ENCODE data around the gene FCRL6.

The FCRL6 gene

DNA sequence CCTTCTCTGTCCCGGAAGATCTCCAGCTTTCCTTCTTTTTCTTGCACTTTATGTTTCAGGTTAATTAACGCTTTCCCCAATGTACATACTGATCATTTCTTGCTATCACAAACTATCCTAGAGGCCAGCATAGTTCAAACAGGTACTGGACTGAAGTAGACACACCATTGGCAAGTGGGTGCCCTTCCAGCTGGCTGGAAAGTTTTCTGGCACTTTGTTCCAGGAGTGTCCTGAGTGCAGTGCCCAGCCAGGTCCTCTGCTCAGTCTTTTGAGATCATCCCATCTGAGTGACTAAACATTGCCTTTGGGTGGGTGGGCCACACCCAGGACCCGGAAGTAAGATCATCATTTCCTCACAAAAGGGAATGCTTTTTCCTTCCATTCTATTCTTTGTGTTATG is 36.4 kb upstream of the FCRL6 start:
- Histone ChIP-seq H3K9me3 (ENCODE audit: severe bottlenecking) (no peaks in the 10 kb centered on the region), H3K27ac (ENCODE audit: poor library complexity, severe bottlenecking) (no peak overlapping the region), H3K4me3 (ENCODE audit: severe bottlenecking) (no peak overlapping the region), H3K36me3 (ENCODE audit: low read depth) (no peaks in the 10 kb centered on the region), H3K4me1 (ENCODE audit: insufficient read depth, poor library complexity, severe bottlenecking) (no peaks in the 10 kb centered on the region), H3K27me3 (ENCODE audit: insufficient read depth, poor library complexity, severe bottlenecking) (no peaks in the 10 kb centered on the region)
- DNase-seq (ENCODE audit: low spot score) (no peak), ATAC-seq (ENCODE audit: low read depth) (no peak)
- no peak for TF ChIP-seq CTCF (IDR thresholded peaks at IDR 0.05; ENCODE audit: poor library complexity, severe bottlenecking)

- Histone ChIP-seq H3K9me3 (ENCODE audit: severe bottlenecking) (no peaks in the 10 kb centered on the region), H3K36me3 (ENCODE audit: low read depth) (no peaks in the 10 kb centered on the region), H3K27me3 (ENCODE audit: insufficient read depth, poor library complexity, severe bottlenecking) (no peaks in the 10 kb centered on the region), H3K27ac (ENCODE audit: poor library complexity, severe bottlenecking) (no peak overlapping the region), H3K4me3 (ENCODE audit: severe bottlenecking) (no peak overlapping the region), H3K4me1 (ENCODE audit: insufficient read depth, poor library complexity, severe bottlenecking) (no peaks in the 10 kb centered on the region)
- DNase-seq (ENCODE audit: low spot score) (no peak), ATAC-seq (ENCODE audit: low read depth) (no peak)
- TF ChIP-seq CTCF (IDR thresholded peaks at IDR 0.05; ENCODE audit: poor library complexity, severe bottlenecking), result no peak
These were observed 30.8 kb upstream of the FCRL6 start for GRCh38 chr1:159771127-159771895.

DNA sequence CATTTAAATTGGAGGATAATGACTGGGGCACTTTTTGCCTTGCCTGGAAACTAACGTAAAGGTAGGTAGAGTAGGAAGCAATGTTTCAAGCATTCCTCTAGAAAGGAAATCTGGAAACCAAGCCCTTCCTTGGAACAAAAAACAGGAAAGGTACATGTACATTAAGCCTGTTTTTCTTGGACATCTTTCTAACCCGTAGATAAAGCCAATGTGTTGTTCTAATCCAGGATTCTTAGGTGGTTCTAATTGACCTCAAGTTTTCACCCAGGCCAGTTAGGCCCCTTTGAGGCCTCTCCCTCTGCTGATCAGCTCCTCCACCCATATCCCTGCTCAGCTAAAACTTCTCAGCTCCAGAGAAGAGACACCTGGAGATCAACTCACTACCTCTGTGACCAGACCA is 27.7 kb upstream of the FCRL6 start:
- Histone ChIP-seq H3K27me3 (ENCODE audit: insufficient read depth, poor library complexity, severe bottlenecking) (no peaks in the 10 kb centered on the region), H3K4me1 (ENCODE audit: insufficient read depth, poor library complexity, severe bottlenecking) (peaks cover 7% of the 10 kb centered on the region)

GRCh38 chr1:159775716-159776115 is 26.4 kb upstream of the FCRL6 start:
- DNase-seq (ENCODE audit: low spot score) (no peak), ATAC-seq (ENCODE audit: low read depth) (no peak)
- Histone ChIP-seq H3K9me3 (ENCODE audit: severe bottlenecking) (no peaks in the 10 kb centered on the region), H3K4me1 (ENCODE audit: insufficient read depth, poor library complexity, severe bottlenecking) (peaks cover 16% of the 10 kb centered on the region), H3K27ac (ENCODE audit: poor library complexity, severe bottlenecking) (no peak overlapping the region), H3K36me3 (ENCODE audit: low read depth) (no peaks in the 10 kb centered on the region), H3K27me3 (ENCODE audit: insufficient read depth, poor library complexity, severe bottlenecking) (no peaks in the 10 kb centered on the region), H3K4me3 (ENCODE audit: severe bottlenecking) (no peak overlapping the region)
- peak; percentile 66 for TF ChIP-seq CTCF (IDR thresholded peaks at IDR 0.05; ENCODE audit: poor library complexity, severe bottlenecking)

More for the DNA sequence above, 27.7 kb upstream of the FCRL6 start:
- Histone ChIP-seq H3K27ac (ENCODE audit: poor library complexity, severe bottlenecking) (no peak overlapping the region), H3K9me3 (ENCODE audit: severe bottlenecking) (no peaks in the 10 kb centered on the region), H3K4me3 (ENCODE audit: severe bottlenecking) (no peak overlapping the region), H3K36me3 (ENCODE audit: low read depth) (no peaks in the 10 kb centered on the region)
- DNase-seq (ENCODE audit: low spot score), result no peak
- TF ChIP-seq CTCF (IDR thresholded peaks at IDR 0.05; ENCODE audit: poor library complexity, severe bottlenecking), result no peak
- ATAC-seq (ENCODE audit: low read depth), result no peak

DNA sequence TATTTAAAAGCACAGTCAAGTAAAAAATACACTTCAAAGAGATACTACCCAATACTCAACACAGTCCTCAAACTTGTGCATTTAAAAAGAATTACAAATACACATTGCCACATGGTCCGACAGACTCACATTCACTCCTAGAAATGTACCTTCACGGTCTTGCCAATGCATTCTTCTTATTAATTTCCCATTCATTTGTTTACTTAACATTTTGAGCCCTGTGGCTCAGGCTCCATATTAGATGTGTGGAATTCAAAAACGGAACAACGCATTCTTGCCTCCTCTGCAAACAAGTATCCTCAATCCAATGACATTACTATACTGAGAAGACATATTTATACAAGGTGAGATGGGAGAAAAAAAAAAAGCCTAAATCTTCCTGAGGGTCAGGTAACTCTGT is 23.9 kb upstream of the FCRL6 start:
- peak overlapping the region; percentile 85 for H3K27ac ChIP-seq (ENCODE audit: poor library complexity, severe bottlenecking)
- no peak for DNase-seq (ENCODE audit: low spot score)
- no peak overlapping the region for H3K4me3 ChIP-seq (ENCODE audit: severe bottlenecking)
- TF ChIP-seq CTCF (IDR thresholded peaks at IDR 0.05; ENCODE audit: poor library complexity, severe bottlenecking), result no peak
- peaks cover 16% of the 10 kb centered on the region for H3K4me1 ChIP-seq (ENCODE audit: insufficient read depth, poor library complexity, severe bottlenecking)
- H3K9me3 ChIP-seq (ENCODE audit: severe bottlenecking), result no peaks in the 10 kb centered on the region
- H3K36me3 ChIP-seq (ENCODE audit: low read depth), result 0 out of 2 replicates have a peak, but pooled peaks cover 3% of the 10 kb centered on the region
- no peaks in the 10 kb centered on the region for H3K27me3 ChIP-seq (ENCODE audit: insufficient read depth, poor library complexity, severe bottlenecking)
- no peak for ATAC-seq (ENCODE audit: low read depth)
